ELF-1 (cell line): Measurements from ENCODE around the gene TSPAN12.
"Not testable (repeated sequence)": the region's sequence is repeated elsewhere in the genome, so short reads cannot be mapped to it uniquely, and the experiment has no call there.

Experiments
- DNase-seq: peaks from one replicate; pipeline ENCODE4 v3.0.0-alpha.2; 2016; ENCODE audit warnings: low read depth, low spot score

Gene TSPAN12

GRCh38 chr7:120857588-120858573 lies at the start of gene TSPAN12:
TSS of gene TSPAN12 (minus strand) at chr7:120858144. CDS start at chr7:120856763, 1,381 bp downstream.
- peak; percentile 92 for DNase-seq

GRCh38 chr7:120898715-120899499 lies 41.0 kb upstream of the TSPAN12 start:
- no peak for DNase-seq

GRCh38 chr7:120895253-120895652 lies 37.3 kb upstream of the TSPAN12 start:
- DNase-seq: not testable (repeated sequence)

- DNase-seq: not testable (repeated sequence)
These were observed 27.7 kb upstream of the TSPAN12 start for GRCh38 chr7:120885602-120886001.

- no peak for DNase-seq
These were observed 19.8 kb upstream of the TSPAN12 start for GRCh38 chr7:120877701-120878100.

GRCh38 chr7:120876922-120877321 lies 19.0 kb upstream of the TSPAN12 start:
- DNase-seq: no peak

GRCh38 chr7:120874722-120875121 lies 16.8 kb upstream of the TSPAN12 start:
- no peak for DNase-seq

GRCh38 chr7:120874016-120874415 lies 16.1 kb upstream of the TSPAN12 start:
- DNase-seq: no peak

GRCh38 chr7:120873401-120873800 lies 15.5 kb upstream of the TSPAN12 start:
- no peak for DNase-seq

- DNase-seq: no peak
These were observed 11.8 kb upstream of the TSPAN12 start for GRCh38 chr7:120869700-120870099.

- peak; percentile 10 for DNase-seq
These were observed 10.0 kb upstream of the TSPAN12 start for GRCh38 chr7:120867932-120868331.

GRCh38 chr7:120865191-120865981 lies 7.4 kb upstream of the TSPAN12 start:
- DNase-seq: no peak

- DNase-seq: no peak
These were observed 6.4 kb upstream of the TSPAN12 start for GRCh38 chr7:120864141-120864900.

- no peak for DNase-seq
These were observed 5.1 kb upstream of the TSPAN12 start for GRCh38 chr7:120862987-120863590.

- DNase-seq: no peak
These were observed 2.2 kb upstream of the TSPAN12 start for GRCh38 chr7:120860156-120860555.

- no peak for DNase-seq
These were observed 1.5 kb upstream of the TSPAN12 start for GRCh38 chr7:120859459-120859858.

- DNase-seq: peak; percentile 69
These were observed 1.2 kb downstream of the TSPAN12 start for GRCh38 chr7:120856621-120857352.

GRCh38 chr7:120856198-120856597 lies 1.7 kb downstream of the TSPAN12 start:
- no peak for DNase-seq

GRCh38 chr7:120852700-120853099 lies 5.2 kb downstream of the TSPAN12 start:
- no peak for DNase-seq

GRCh38 chr7:120843109-120843508 lies 14.8 kb downstream of the TSPAN12 start:
- no peak for DNase-seq
